Small intestine (tissue), 7 donors: Measurements from ENCODE around the gene QRFP. TPM values are rescaled to one million over a fixed set of nuclear protein-coding genes. Genes with fewer than 3 reads are reported as not detected.

ENCODE experiments used
- DNase-seq, 2 donors: peaks; one replicate each; pipeline versions ENCODE4 v3.0.0 to v3.0.0-alpha.2; 2013
- FAIRE-seq: peaks from 2 replicates; lab custom pipeline; 2012; peaks lifted over from hg19 to GRCh38; lab: Jason Lieb, UNC
- H3K27ac ChIP-seq, 3 donors: one replicate each; pipeline ENCODE4 v1.5.1; 2013; ENCODE audit warnings: low read length in 2 of 3, mild to moderate bottlenecking in 2 of 3, control low read depth in 1 of 3, inconsistent platforms in 1 of 3, low read depth in 1 of 3, moderate library complexity in 1 of 3
- H3K27me3 ChIP-seq, 3 donors: one replicate each; pipeline ENCODE4 v1.6.1; 2013; ENCODE audit warnings: low read length in 3 of 3, inconsistent platforms in 1 of 3; ENCODE audit not compliant: control insufficient read depth in 3 of 3, insufficient read depth in 3 of 3
- H3K36me3 ChIP-seq, 3 donors: one replicate each; pipeline ENCODE4 v1.6.1; 2013; ENCODE audit warnings: low read length in 3 of 3, inconsistent platforms in 1 of 3, low read depth in 1 of 3, mild to moderate bottlenecking in 1 of 3, moderate library complexity in 1 of 3; ENCODE audit not compliant: control insufficient read depth in 3 of 3, insufficient read depth in 2 of 3
- H3K4me1 ChIP-seq, 3 donors: one replicate each; pipeline ENCODE4 v1.6.1; 2013; ENCODE audit warnings: low read length in 2 of 3, inconsistent platforms in 1 of 3, low read depth in 1 of 3, mild to moderate bottlenecking in 1 of 3, moderate library complexity in 1 of 3; ENCODE audit not compliant: control insufficient read depth in 3 of 3, insufficient read depth in 2 of 3
- H3K4me3 ChIP-seq, 3 donors: one replicate each; pipeline ENCODE4 v1.5.1; 2013; ENCODE audit warnings: low read length in 3 of 3, control low read depth in 1 of 3, inconsistent platforms in 1 of 3, low read depth in 1 of 3, mild to moderate bottlenecking in 1 of 3, moderate library complexity in 1 of 3
- H3K9me3 ChIP-seq, 2 donors: one replicate each; pipeline ENCODE4 v1.6.1; 2013; ENCODE audit warnings: low read depth in 1 of 2, low read length in 1 of 2; ENCODE audit not compliant: control insufficient read depth in 2 of 2, insufficient read depth in 1 of 2
- WGBS, 3 donors: extraction: QIAGEN DNeasy Blood & Tissue Kit; methylation state at CpG; one replicate each; pipeline ENCODE4 v1.1.7; 2013; 5-methylcytosine and 5-hydroxymethylcytosine counted together
- polyA plus RNA-seq, 4 donors: library from polyadenylated mRNA; stranded (reverse) in 3 of 4; unstranded in 1 of 4; fragments of 200-250 nt in 3 of 4; fragments of 120-200 nt in 1 of 4; gene quantifications; one replicate each; pipeline versions ENCODE4 v1.2.1 to v1.2.3, GENCODE V29; 2013
- donor health status: healthy with polysubstance abuse.
- donor health status: control.
- donor health status: control.
- donor health status: Bipolar disorder and iron deficiency.
- donor health status: healthy.

Gene QRFP
- polyA plus RNA-seq, 4 donors = 0.12 to 0.37 TPM; not detected in 2

DNA sequence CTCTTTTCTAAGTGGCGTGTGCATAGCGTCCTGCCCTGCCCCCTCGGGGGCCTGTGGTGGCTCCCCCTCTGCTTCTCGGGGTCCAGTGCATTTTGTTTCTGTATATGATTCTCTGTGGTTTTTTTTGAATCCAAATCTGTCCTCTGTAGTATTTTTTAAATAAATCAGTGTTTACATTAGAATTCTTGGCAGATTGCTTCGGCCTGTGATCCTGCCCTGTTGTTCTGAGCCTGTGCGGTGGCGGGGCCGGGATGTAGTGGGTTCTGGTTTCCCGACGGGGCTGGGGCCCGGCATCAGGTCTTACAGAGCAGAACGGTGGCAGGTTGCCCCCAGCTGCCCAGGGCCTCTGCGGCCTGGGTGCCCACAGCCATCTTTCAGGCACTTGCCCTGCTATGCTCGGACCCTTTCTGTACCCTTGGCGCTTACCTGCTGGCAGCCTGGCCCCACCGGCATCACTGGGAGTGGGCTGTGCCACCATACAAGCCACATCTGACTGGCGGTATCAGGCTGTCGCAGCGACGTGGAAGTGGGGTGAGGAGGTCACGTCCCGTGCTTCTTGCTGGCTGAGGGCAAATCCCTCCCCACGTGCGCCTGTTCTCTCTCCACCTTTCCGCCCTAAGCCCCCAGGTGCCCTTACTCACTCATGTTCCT, 9.0 kb downstream of the QRFP start:
- H3K27ac ChIP-seq = no peak overlapping the region
- H3K4me3 ChIP-seq = no peak overlapping the region
- no peak for DNase-seq
- WGBS, 3 donors = 82 to 94% (median 92%) methylated on average over 25 of the region's 25 CpGs
- peaks cover 23 to 99% (median 35%) of the 10 kb centered on the region in 3 donors for H3K36me3 ChIP-seq
- no peak for FAIRE-seq
- no peaks in the 10 kb centered on the region for H3K27me3 ChIP-seq
- H3K4me1 ChIP-seq = no peaks in the 10 kb centered on the region
- H3K9me3 ChIP-seq = no peaks in the 10 kb centered on the region

- FAIRE-seq (no peak), DNase-seq (no peak)
- Histone ChIP-seq H3K27ac (no peak overlapping the region), H3K36me3 (peaks cover 19 to 95% (median 34%) of the 10 kb centered on the region in 3 donors), H3K27me3 (no peaks in the 10 kb centered on the region), H3K9me3 (no peaks in the 10 kb centered on the region), H3K4me3 (no peak overlapping the region), H3K4me1 (no peaks in the 10 kb centered on the region)
- WGBS, 3 donors = 93 to 97% (median 93%) methylated on average over 22 to 23 of the region's 23 CpGs
These were observed 9.6 kb downstream of the QRFP start for GRCh38 chr9:130886981-130887380.

- FAIRE-seq = no peak
- H3K4me1 ChIP-seq = no peaks in the 10 kb centered on the region
- no peaks in the 10 kb centered on the region for H3K27me3 ChIP-seq
- WGBS, 3 donors = 90 to 91% (median 91%) methylated on average over 35 of the region's 35 CpGs
- no peak overlapping the region for H3K4me3 ChIP-seq
- H3K27ac ChIP-seq = no peak overlapping the region
- H3K36me3 ChIP-seq = peaks cover 24 to 94% (median 40%) of the 10 kb centered on the region in 3 donors
- no peak for DNase-seq
- H3K9me3 ChIP-seq = no peaks in the 10 kb centered on the region
These were observed 10.9 kb downstream of the QRFP start for GRCh38 chr9:130885484-130886375.

GRCh38 chr9:130884542-130885483, 11.8 kb downstream of the QRFP start:
- Histone ChIP-seq H3K4me3 (no peak overlapping the region), H3K9me3 (no peaks in the 10 kb centered on the region), H3K27ac (no peak overlapping the region), H3K36me3 (peaks cover 26 to 94% (median 38%) of the 10 kb centered on the region in 3 donors), H3K4me1 (no peaks in the 10 kb centered on the region), H3K27me3 (no peaks in the 10 kb centered on the region)
- no peak for FAIRE-seq
- WGBS, 3 donors = 88 to 94% (median 92%) methylated on average over 47 of the region's 47 CpGs
- DNase-seq = no peak

DNA sequence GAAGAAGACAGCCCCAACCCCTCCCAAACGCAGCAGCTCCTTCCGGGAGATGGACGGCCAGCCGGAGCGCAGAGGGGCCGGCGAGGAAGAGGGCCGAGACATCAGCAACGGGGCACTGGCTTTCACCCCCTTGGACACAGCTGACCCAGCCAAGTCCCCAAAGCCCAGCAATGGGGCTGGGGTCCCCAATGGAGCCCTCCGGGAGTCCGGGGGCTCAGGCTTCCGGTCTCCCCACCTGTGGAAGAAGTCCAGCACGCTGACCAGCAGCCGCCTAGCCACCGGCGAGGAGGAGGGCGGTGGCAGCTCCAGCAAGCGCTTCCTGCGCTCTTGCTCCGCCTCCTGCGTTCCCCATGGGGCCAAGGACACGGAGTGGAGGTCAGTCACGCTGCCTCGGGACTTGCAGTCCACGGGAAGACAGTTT, 12.5 kb downstream of the QRFP start:
- Histone ChIP-seq H3K27me3 (no peaks in the 10 kb centered on the region), H3K9me3 (no peaks in the 10 kb centered on the region), H3K4me1 (no peaks in the 10 kb centered on the region), H3K27ac (no peak overlapping the region), H3K4me3 (no peak overlapping the region), H3K36me3 (peaks cover 26 to 89% (median 38%) of the 10 kb centered on the region in 3 donors)
- WGBS, 3 donors = 87 to 90% (median 90%) methylated on average over 21 to 25 of the region's 25 CpGs
- FAIRE-seq (no peak), DNase-seq (no peak)

- H3K4me3 ChIP-seq = no peak overlapping the region
- DNase-seq (no peak), FAIRE-seq (no peak)
- H3K27me3 ChIP-seq = no peaks in the 10 kb centered on the region
- no peak overlapping the region for H3K27ac ChIP-seq
- no peaks in the 10 kb centered on the region for H3K9me3 ChIP-seq
- 77 to 84% (median 78%) methylated on average over 5 of the region's 5 CpGs for WGBS, 3 donors
- no peaks in the 10 kb centered on the region for H3K4me1 ChIP-seq
- H3K36me3 ChIP-seq = peaks cover 26 to 83% (median 38%) of the 10 kb centered on the region in 3 donors
These were observed 13.1 kb downstream of the QRFP start for GRCh38 chr9:130883479-130883878.

DNA sequence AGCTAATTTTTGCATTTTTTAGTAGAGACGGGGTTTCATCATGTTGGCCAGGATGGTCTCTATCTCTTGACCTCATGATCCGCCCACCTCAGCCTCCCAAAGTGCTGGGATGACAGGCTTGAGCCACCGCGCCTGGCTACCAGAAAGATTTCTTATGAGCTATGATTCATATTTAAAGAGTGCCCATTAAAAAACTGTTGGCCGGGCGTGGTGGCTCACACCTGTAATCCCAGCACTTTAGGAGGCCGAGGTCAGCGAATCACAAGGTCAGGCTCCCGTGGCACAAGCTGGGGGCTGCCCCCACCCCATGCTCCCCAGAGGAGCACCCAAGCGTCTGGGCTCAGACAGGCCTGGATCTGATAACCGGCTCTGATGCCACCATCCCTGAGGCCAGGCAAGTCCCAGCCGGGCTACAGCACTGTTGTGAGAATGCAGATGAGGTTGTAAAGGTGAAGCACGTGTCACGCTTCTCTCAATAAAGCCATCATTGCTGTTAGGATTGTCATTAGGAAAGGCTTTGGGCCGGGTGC, 13.9 kb downstream of the QRFP start:
- Histone ChIP-seq H3K27me3 (no peaks in the 10 kb centered on the region), H3K36me3 (peaks cover 26 to 81% (median 38%) of the 10 kb centered on the region in 3 donors), H3K4me1 (no peaks in the 10 kb centered on the region), H3K9me3 (no peaks in the 10 kb centered on the region), H3K27ac (no peak overlapping the region), H3K4me3 (no peak overlapping the region)
- FAIRE-seq (no peak), DNase-seq (no peak)
- 87 to 90% (median 87%) methylated on average over 15 of the region's 15 CpGs for WGBS, 3 donors
